Body of pancreas (tissue), 4 donors: ENCODE results near the gene FIZ1. TPM values are rescaled to one million over a fixed set of nuclear protein-coding genes. Genes with fewer than 3 reads are reported as not detected.

ENCODE experiments used
- ATAC-seq: fragments of 150-250 bp; one replicate; pipeline ENCODE4 v1.9.1; 2016
- DNase-seq, 4 donors: peaks; one replicate each; pipeline ENCODE4 v3.0.0-alpha.2; 2019
- H3K27ac ChIP-seq, 4 donors: fragments of 200-600 bp; sonication (generic); 1 replicate in 3 of 4; 2 replicates in 1 of 4; pipeline versions ENCODE4 v1.5.1 to v1.6.1; 2016 to 2019; ENCODE audit warnings: mild to moderate bottlenecking in 1 of 4, mixed read lengths in 1 of 4, moderate library complexity in 1 of 4
- H3K27me3 ChIP-seq, 2 donors: fragments of 200-600 bp; sonication (generic); one replicate each; pipeline ENCODE4 v1.6.0; 2016; ENCODE audit warnings: mild to moderate bottlenecking in 1 of 2
- H3K36me3 ChIP-seq, 2 donors: fragments of 200-600 bp; sonication (generic); replicated peaks in 1 of 2; 2 replicates each; pipeline ENCODE4 v1.5.1; 2016; ENCODE audit warnings: low read depth in 2 of 2; ENCODE audit not compliant: insufficient read depth in 1 of 2
- H3K4me1 ChIP-seq: fragments of 200-600 bp; sonication (generic); one replicate; pipeline ENCODE4 v1.6.0; 2016
- H3K4me3 ChIP-seq, 2 donors: fragments of 200-600 bp; sonication (generic); 1 replicate in 1 of 2; 2 replicates in 1 of 2; pipeline ENCODE4 v1.5.1; 2016 to 2019
- H3K9me3 ChIP-seq, 3 donors: fragments of 200-600 bp; sonication (generic); 1 replicate in 2 of 3; 2 replicates in 1 of 3; pipeline ENCODE4 v1.5.1; 2016
- CTCF ChIP-seq, 7 experiments: fragments of 450-650 bp in 4 of 7; fragments of 200-600 bp in 3 of 7; sonication (generic) in 3 of 7; IDR thresholded peaks; one replicate each; pipeline ENCODE4 v1.5.1; 2016 to 2019; ENCODE audit warnings: antibody characterized with exemption in 7 of 7
- POLR2A ChIP-seq, 3 donors: fragments of 450-650 bp; IDR thresholded peaks; one replicate each; pipeline ENCODE4 v1.6.1; 2016; ENCODE audit warnings: antibody characterized with exemption in 3 of 3, mild to moderate bottlenecking in 2 of 3
- WGBS, 2 donors: methylation state at CpG; one replicate each; pipeline ENCODE4 v1.1.5; 2017; 5-methylcytosine and 5-hydroxymethylcytosine counted together
- intact Hi-C: fragments of 100-400 bp; cut with DNase I; formaldehyde crosslinking; loops from one replicate; pipeline ENCODE4 v1.15.1; 2023
- total RNA-seq, 2 donors: library from RNA; depleted of rRNA; stranded (reverse); fragments of >200 nt; gene quantifications; one replicate each; pipeline ENCODE4 v1.1.0, GENCODE V29; 2016

FIZ1 gene
- total RNA-seq, 2 donors from 2014 or later, result 5.7 to 13.5 TPM

- Histone ChIP-seq H3K36me3 (peaks cover 0 to 5% of the 10 kb centered on the region in 2 donors), H3K27me3 (no peaks in the 10 kb centered on the region), H3K27ac (no peak overlapping the region), H3K9me3 (no peaks in the 10 kb centered on the region), H3K4me1 (peaks cover 10% of the 10 kb centered on the region), H3K4me3 (no peak overlapping the region)
- TF ChIP-seq POLR2A (IDR thresholded peaks at IDR 0.05) (no peak), CTCF (IDR thresholded peaks at IDR 0.05) (no peak)
- intact Hi-C loops, result no loop called here
- 74 to 75% methylated on average over 10 of the region's 10 CpGs for WGBS, 2 donors
- ATAC-seq (no peak), DNase-seq (no peak)
Observed at GRCh38 chr19:55591555-55591954, 7.8 kb downstream of the FIZ1 start.

GRCh38 chr19:55590617-55591016 lies 8.7 kb downstream of the FIZ1 start:
- intact Hi-C loops, result no loop called here
- Histone ChIP-seq H3K27me3 (no peaks in the 10 kb centered on the region), H3K4me3 (no peak overlapping the region), H3K27ac (no peak overlapping the region), H3K4me1 (peaks cover 19% of the 10 kb centered on the region), H3K9me3 (no peaks in the 10 kb centered on the region), H3K36me3 (no peaks in the 10 kb centered on the region)
- ATAC-seq (no peak), DNase-seq (no peak)
- TF ChIP-seq POLR2A (IDR thresholded peaks at IDR 0.05) (no peak), CTCF (IDR thresholded peaks at IDR 0.05) (no peak)
- 76% methylated on average over 10 of the region's 10 CpGs for WGBS, 2 donors

- WGBS, 2 donors, result 52 to 56% methylated on average over 7 of the region's 7 CpGs
- TF ChIP-seq POLR2A (IDR thresholded peaks at IDR 0.05), result no peak
- no peak for TF ChIP-seq CTCF (IDR thresholded peaks at IDR 0.05)
- H3K9me3 ChIP-seq, result no peaks in the 10 kb centered on the region
- intact Hi-C loops, result no loop called here
- no peak overlapping the region for H3K27ac ChIP-seq
- ATAC-seq (no peak), DNase-seq (no peak)
- H3K4me3 ChIP-seq, result no peak overlapping the region
- H3K4me1 ChIP-seq, result peaks cover 22% of the 10 kb centered on the region
- H3K36me3 ChIP-seq, result no peaks in the 10 kb centered on the region
- H3K27me3 ChIP-seq, result no peaks in the 10 kb centered on the region
Observed at GRCh38 chr19:55590109-55590508, 9.2 kb downstream of the FIZ1 start.

GRCh38 chr19:55588738-55589137 lies 10.6 kb downstream of the FIZ1 start:
- H3K4me1 ChIP-seq, result peaks cover 22% of the 10 kb centered on the region
- intact Hi-C loops, result no loop called here
- no peak for TF ChIP-seq CTCF (IDR thresholded peaks at IDR 0.05)
- no peak for TF ChIP-seq POLR2A (IDR thresholded peaks at IDR 0.05)
- H3K36me3 ChIP-seq, result no peaks in the 10 kb centered on the region
- H3K27ac ChIP-seq, result no peak overlapping the region
- H3K9me3 ChIP-seq, result no peaks in the 10 kb centered on the region
- no peaks in the 10 kb centered on the region for H3K27me3 ChIP-seq
- no peak overlapping the region for H3K4me3 ChIP-seq
- DNase-seq, result no peak
- ATAC-seq, result no peak
- 72 to 78% methylated on average over 8 of the region's 8 CpGs for WGBS, 2 donors

- H3K9me3 ChIP-seq, result no peaks in the 10 kb centered on the region
- intact Hi-C loops, result no loop called here
- ATAC-seq (peak; percentile 93), DNase-seq (peak; percentile 96 to 98 (median 96))
- H3K4me1 ChIP-seq, result peaks cover 27% of the 10 kb centered on the region
- H3K27me3 ChIP-seq, result no peaks in the 10 kb centered on the region
- H3K27ac ChIP-seq, result peak overlapping the region; percentile 42 to 82 (median 70)
- no peaks in the 10 kb centered on the region for H3K36me3 ChIP-seq
- 1% methylated on average over 26 to 40 of the region's 40 CpGs for WGBS, 2 donors
- H3K4me3 ChIP-seq, result no peak overlapping the region
- TF ChIP-seq CTCF (IDR thresholded peaks at IDR 0.05), result no peak
- peak in 2 of 3 donors; percentile 41 to 54 for TF ChIP-seq POLR2A (IDR thresholded peaks at IDR 0.05)
Observed at GRCh38 chr19:55586976-55587668, 12.2 kb downstream of the FIZ1 start.
